Mesothelial cell of epicardium (in vitro differentiated cells): Measurements from ENCODE around the gene GRAP2. TPM values are rescaled to one million over a fixed set of nuclear protein-coding genes. Genes with fewer than 3 reads are reported as not detected.

Experiments used
- DNase-seq, 2 experiments: peaks; one replicate each; pipeline ENCODE4 v3.0.0; 2021; ENCODE audit warnings: low spot score in 2 of 2; ENCODE audit not compliant: unreplicated experiment in 2 of 2
- H3K27ac Mint-ChIP-seq: 2 replicates; pipeline ENCODE4 v1.8.0; 2021; ENCODE audit warnings: mixed read lengths
- H3K27me3 Mint-ChIP-seq: 2 replicates; pipeline ENCODE4 v1.8.0; 2021; ENCODE audit warnings: low read depth, mixed read lengths
- H3K36me3 Mint-ChIP-seq: 2 replicates; pipeline ENCODE4 v1.8.0; 2021; ENCODE audit warnings: mixed read lengths
- H3K4me1 Mint-ChIP-seq: 2 replicates; pipeline ENCODE4 v1.8.0; 2021; ENCODE audit warnings: mixed read lengths
- H3K4me3 Mint-ChIP-seq: 2 replicates; pipeline ENCODE4 v1.8.0; 2021; ENCODE audit warnings: mild to moderate bottlenecking, moderate library complexity, mixed read lengths
- H3K9me3 Mint-ChIP-seq: 2 replicates; pipeline ENCODE4 v1.8.0; 2021; ENCODE audit warnings: mixed read lengths
- total RNA-seq: library from RNA; stranded (reverse); gene quantifications from 3 replicates; pipeline ENCODE4 v1.2.1, GENCODE V29; 2021
- TF ChIP-seq, protein P1 (sequence below): fragments of 200-600 bp; sonication (generic); IDR thresholded peaks from one replicate; pipeline ENCODE4 v1.5.0; 2021; ENCODE audit warnings: antibody characterized with exemption; ENCODE audit not compliant: unreplicated experiment

The GRAP2 gene
- total RNA-seq, 1 donor from 2014 or later: not detected

DNA sequence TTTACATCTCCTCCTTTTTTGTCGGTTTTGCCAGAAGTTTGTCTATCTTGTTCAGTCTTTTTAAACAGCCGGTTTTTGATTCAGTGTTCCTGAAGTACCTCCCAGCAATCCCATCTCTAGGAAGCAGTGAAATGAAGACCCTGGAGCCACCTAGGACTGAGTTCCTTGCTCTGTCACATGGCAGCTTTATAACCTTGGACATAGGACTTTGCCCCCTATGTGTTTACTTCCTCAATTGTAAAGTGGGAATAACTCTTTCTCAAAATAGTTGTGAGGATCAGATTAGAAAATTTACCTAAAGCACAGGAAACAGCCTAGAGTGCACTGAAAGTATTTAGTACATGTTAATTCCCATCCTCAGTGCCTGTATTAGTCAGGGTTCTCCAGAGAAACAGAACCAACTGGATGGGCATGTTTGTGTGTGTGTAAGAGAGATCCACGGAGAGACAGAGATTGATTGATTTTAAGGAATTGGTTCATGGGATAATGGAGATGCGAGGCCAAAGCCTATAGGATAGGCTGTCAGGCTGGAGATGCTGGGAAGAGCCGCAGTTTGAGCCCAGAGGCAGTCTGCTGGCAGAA is 113.9 kb downstream of the GRAP2 start:
- peaks cover 11% of the 10 kb centered on the region for H3K4me1 Mint-ChIP-seq
- no peaks in the 10 kb centered on the region for H3K36me3 Mint-ChIP-seq
- H3K9me3 Mint-ChIP-seq: no peaks in the 10 kb centered on the region
- H3K4me3 Mint-ChIP-seq: no peak overlapping the region
- no peak overlapping the region for H3K27ac Mint-ChIP-seq
- no peak for DNase-seq
- no peaks in the 10 kb centered on the region for H3K27me3 Mint-ChIP-seq
- TF ChIP-seq, protein P1, sequence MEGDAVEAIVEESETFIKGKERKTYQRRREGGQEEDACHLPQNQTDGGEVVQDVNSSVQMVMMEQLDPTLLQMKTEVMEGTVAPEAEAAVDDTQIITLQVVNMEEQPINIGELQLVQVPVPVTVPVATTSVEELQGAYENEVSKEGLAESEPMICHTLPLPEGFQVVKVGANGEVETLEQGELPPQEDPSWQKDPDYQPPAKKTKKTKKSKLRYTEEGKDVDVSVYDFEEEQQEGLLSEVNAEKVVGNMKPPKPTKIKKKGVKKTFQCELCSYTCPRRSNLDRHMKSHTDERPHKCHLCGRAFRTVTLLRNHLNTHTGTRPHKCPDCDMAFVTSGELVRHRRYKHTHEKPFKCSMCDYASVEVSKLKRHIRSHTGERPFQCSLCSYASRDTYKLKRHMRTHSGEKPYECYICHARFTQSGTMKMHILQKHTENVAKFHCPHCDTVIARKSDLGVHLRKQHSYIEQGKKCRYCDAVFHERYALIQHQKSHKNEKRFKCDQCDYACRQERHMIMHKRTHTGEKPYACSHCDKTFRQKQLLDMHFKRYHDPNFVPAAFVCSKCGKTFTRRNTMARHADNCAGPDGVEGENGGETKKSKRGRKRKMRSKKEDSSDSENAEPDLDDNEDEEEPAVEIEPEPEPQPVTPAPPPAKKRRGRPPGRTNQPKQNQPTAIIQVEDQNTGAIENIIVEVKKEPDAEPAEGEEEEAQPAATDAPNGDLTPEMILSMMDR: no peak

DNA sequence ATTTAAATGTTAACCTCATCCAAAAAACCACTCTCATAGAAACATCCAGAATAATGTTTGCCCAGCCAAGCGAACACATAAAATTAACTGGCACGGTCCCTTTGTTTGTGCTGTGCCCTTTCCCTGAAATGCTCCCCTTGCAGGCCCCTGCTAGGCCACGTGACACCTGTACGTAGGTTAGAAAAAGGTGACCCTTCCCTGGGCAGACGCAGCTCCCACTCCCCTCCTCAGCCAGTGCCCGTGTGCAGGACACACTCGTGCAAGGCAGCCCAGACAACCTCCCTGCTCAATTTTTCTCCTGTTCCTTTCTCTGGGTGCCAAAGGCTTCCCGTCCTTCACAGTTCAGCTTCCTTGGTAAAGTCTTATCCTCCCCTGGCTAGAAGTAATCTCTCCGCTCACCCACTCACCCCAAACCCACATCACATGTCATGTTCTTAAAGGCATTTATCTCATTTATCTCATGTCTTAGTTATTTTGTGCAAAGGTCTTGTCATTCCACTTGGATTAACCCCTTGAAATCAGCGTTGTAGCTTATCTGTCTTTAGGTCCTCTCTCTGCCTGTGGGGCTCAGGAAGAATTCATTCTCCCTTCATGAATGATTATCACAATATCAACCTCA is 114.6 kb downstream of the GRAP2 start:
- Mint-ChIP-seq H3K4me3 (no peak overlapping the region), H3K9me3 (no peaks in the 10 kb centered on the region), H3K27me3 (no peaks in the 10 kb centered on the region), H3K4me1 (peaks cover 10% of the 10 kb centered on the region), H3K36me3 (no peaks in the 10 kb centered on the region), H3K27ac (no peak overlapping the region)
- TF ChIP-seq, protein P1: no peak
- DNase-seq: no peak

DNA sequence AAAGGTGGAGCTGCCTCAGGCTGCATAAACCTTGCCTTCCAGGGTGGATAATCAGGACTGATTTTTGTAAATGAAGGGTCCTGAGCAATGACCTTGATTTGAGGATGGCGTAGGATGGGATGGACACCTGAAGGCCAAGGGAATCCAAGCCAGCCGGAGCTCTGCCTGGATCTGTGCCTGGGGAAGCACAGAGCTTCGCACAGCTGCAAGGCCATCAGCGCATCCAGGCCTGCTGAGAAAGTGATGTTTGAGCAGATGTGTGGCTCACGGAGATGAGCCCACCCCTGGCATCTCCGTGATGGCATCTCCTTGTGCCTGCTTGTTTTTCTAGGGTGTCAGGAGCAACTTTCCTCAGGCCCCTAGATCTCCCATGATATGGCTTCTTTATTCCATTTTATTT is 117.2 kb downstream of the GRAP2 start:
- no peak overlapping the region for H3K27ac Mint-ChIP-seq
- no peak for DNase-seq
- no peaks in the 10 kb centered on the region for H3K36me3 Mint-ChIP-seq
- H3K4me1 Mint-ChIP-seq: peaks cover 10% of the 10 kb centered on the region
- no peaks in the 10 kb centered on the region for H3K27me3 Mint-ChIP-seq
- TF ChIP-seq, protein P1: no peak
- no peak overlapping the region for H3K4me3 Mint-ChIP-seq
- H3K9me3 Mint-ChIP-seq: no peaks in the 10 kb centered on the region

DNA sequence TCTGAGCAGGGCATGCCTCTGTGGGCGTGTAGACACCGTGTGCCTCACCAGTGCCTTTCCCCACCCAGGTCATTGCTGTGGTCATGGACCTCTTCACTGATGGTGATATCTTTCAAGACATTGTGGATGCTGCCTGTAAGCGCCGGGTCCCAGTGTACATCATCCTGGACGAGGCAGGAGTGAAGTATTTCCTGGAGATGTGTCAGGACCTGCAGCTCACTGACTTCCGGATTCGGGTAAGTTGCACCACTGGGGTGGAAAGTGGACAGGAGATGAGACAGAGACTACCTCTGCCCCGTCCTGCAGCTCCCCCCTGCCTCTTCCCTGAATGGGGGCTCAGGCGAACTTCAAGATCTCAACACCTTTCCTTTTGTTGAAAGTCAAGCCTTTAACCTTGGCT is 118.2 kb downstream of the GRAP2 start:
- TF ChIP-seq, protein P1: no peak
- H3K36me3 Mint-ChIP-seq: no peaks in the 10 kb centered on the region
- H3K4me3 Mint-ChIP-seq: no peak overlapping the region
- no peak overlapping the region for H3K27ac Mint-ChIP-seq
- H3K4me1 Mint-ChIP-seq: peaks cover 10% of the 10 kb centered on the region
- no peaks in the 10 kb centered on the region for H3K9me3 Mint-ChIP-seq
- no peak for DNase-seq
- no peaks in the 10 kb centered on the region for H3K27me3 Mint-ChIP-seq

DNA sequence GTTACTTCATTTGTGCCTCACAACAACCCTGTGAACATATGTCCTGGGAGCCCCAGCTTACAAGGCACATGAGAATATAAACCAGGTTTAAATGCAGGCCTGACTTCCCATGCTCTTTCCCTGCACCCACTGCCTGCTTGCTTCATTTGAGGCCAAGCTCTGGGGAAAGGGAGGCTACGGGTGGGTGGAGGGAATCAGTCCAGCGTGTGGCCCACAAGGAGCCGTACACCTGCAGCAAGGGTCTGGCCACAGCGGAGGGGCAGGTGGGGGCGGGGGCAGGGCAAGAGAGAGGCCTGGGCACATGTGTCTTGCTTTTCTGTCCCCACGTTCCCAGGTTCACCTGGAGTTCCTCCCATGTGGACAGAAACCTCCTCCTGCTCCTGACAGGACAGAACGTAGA is 120.1 kb downstream of the GRAP2 start:
- H3K9me3 Mint-ChIP-seq: no peaks in the 10 kb centered on the region
- peak in 1 of 2 experiments; percentile 3 for DNase-seq
- TF ChIP-seq, protein P1: no peak

More for the DNA sequence above, 120.1 kb downstream of the GRAP2 start:
- H3K4me3 Mint-ChIP-seq: no peak overlapping the region
- H3K27ac Mint-ChIP-seq: no peak overlapping the region
- H3K36me3 Mint-ChIP-seq: no peaks in the 10 kb centered on the region
- H3K27me3 Mint-ChIP-seq: no peaks in the 10 kb centered on the region
- H3K4me1 Mint-ChIP-seq: no peaks in the 10 kb centered on the region
